HG03439 (cell line): ENCODE data around the gene AP4S1.
"Not testable (repeated sequence)": the region's sequence is repeated elsewhere in the genome, so short reads cannot be mapped to it uniquely, and the experiment has no call there.

Experiments used
- ATAC-seq: cut with Tn5 transposase; IDR thresholded peaks from one replicate; pipeline ENCODE4 v1.9.1; 2021; ENCODE audit warnings: mild to moderate bottlenecking, moderate library complexity; ENCODE audit not compliant: unreplicated experiment

The AP4S1 gene

DNA sequence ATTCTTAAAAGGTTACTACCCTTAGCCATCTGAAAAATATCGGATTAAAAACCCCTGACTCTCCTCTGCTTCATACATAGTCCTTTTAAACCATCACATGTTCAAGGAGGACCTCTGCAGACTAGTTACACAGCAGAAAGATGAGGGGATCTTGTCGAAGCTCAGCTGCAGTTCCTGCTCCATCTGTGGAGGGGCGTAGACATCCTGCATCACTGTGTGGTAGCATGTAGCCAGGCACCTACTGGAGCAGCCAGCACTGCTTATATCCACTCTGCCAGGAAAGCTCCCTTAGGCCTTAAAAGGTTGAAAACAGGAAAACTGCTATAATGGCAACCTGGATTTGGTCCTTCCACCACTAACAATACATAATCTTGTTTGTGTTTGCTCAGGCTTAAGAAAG lies 58.3 kb downstream of the AP4S1 start:
- no peak for ATAC-seq

GRCh38 chr14:31084385-31084784 lies 58.9 kb downstream of the AP4S1 start:
- peak; percentile 68 for ATAC-seq

- no peak for ATAC-seq
Measured at GRCh38 chr14:31085027-31085426, 59.6 kb downstream of the AP4S1 start.

- ATAC-seq = not testable (repeated sequence)
Measured at GRCh38 chr14:31086466-31086865, 61.0 kb downstream of the AP4S1 start.

GRCh38 chr14:31090883-31091764 lies 65.7 kb downstream of the AP4S1 start:
- ATAC-seq = no peak

DNA sequence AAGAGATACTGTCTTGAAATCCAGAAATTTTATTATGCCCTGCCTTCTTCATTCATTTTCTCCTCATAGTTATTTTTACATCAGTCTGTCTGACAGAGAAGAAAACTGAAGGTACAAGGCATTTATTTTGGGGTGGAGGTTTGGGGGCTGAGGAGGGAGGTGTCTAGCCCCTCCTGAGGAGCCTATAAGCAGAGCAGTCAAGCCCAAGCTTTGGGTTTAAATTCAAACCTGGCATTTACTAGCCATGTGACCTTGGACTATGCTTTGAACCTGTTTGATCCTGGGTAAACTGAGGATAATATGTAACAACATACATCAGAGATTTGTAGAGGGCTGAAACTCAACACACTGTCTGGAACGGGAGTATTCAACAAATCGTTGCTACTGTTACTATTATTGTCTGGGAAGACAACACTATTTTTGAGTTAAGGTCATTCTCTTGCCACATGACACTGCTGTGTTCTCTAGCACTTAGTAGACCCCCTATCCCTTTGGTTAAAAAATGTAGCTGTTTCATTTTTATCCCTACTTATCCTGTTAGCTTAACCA lies 66.8 kb downstream of the AP4S1 start:
- ATAC-seq = no peak

- ATAC-seq = not testable (repeated sequence)
Measured at GRCh38 chr14:31093884-31094839, 68.7 kb downstream of the AP4S1 start.

DNA sequence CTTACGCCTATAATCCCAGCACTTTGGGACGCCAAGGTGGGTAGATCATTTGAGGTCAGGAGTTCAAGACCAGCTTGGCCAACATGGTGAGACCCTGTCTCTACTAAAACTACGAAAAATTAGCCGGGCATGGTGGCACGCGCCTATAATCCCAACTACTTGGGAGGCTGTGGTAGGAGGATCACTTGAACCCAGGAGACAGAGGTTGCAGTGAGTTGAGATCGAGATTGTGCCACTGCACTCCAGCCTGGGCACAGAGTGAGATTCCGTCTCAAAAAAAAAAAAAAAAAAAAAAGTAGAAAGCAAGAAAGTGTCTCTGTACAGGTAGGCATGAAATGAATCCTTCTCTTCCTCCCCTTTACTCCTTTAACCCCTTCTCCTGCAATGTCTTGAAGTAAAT lies 70.4 kb downstream of the AP4S1 start:
- not testable (repeated sequence) for ATAC-seq

DNA sequence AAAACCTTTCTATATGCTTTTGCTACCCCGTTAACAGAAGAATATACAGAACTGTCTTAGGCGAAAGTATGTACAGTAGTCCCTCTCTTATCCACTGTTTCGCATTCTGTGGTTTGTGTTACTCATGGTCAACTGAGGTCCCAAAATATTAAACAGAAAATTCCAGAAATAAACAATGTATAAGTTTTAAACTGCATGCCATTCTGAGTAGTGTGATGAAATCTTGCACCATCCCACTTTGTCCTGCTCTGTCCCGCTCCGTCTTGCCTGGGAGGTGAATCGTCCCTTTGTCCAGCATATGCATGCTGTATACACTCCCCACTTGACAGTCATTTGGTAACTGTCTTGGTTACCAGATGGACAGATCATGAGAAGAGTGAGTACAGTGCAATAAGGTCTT lies 70.8 kb downstream of the AP4S1 start:
- ATAC-seq = no peak

DNA sequence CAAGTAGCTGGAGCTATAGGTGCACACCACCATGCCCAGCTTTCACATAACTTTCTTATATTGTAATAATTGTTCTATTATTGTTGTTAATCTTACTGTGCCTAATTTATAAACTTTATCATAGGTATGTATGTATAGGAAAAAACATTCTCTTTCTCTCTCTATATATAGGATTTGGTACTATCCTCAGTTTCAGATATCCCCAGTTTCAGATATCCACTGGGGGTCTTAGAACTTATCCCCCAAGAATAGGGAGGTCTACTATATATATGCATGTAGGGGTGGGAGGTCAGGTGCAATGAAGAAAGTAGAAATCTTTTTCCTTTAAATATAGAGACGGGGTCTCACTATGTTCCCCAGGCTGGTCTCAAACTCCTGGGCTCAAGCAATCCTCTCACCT lies 71.6 kb downstream of the AP4S1 start:
- no peak for ATAC-seq

DNA sequence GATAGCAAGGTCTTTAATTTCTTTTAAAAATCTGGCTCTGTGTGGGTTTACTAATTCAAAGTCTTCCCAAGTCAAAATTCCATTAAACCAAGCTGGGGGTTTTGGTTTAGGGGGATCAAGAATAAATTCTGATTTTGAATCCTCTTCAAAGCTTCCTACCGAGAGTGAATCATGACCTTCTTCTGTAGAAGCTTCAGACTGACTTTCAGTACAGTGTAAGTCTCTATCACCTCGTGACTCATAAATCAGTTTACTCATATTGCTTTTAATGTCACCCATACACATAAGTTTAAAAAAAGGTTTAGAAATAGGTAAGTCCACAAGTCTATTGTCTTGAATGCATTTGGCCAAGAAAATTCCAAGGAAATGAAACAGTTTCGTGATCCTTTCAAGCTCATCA lies 81.3 kb downstream of the AP4S1 start:
- ATAC-seq = no peak

DNA sequence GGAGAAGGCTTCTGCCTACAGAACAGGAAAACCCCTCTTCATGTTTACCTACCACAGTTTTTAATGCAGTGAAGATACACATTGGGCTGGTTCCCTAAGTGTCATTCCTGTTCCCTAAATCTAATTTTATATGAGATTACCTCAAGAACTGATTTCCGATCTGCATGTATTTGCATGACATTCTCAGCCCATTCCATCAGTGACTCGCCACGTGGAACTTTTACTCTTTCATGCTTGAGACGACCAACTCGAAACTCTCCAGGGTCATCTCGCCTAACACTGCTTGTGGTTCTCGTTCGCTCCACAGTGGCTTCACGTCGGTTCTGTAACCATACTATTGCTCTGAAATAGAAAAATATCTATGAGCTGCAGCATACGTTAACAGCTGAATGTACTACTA lies 83.8 kb downstream of the AP4S1 start:
- ATAC-seq = no peak

DNA sequence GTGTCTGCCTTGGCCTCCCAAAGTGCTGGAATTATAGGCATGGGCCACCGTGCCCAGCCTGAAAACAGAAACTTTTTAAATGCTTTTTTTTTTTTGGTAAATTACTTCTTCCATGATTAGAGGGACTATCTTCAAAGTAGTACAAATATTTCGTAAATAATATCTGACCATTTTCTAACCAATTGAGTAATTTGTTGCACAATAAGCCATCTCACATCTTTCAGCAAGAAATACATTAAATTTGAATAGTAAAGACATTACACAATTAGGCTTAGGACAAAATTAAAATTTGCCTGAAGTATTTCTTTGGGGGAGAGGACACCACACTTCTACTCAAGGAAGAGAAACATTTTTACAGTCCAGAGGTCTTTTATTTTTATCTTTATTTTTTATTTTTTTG lies 85.4 kb downstream of the AP4S1 start:
- ATAC-seq = no peak

GRCh38 chr14:31113794-31114193 lies 88.3 kb downstream of the AP4S1 start:
- ATAC-seq = no peak

- ATAC-seq = no peak
Measured at GRCh38 chr14:31118892-31119291, 93.4 kb downstream of the AP4S1 start.

DNA sequence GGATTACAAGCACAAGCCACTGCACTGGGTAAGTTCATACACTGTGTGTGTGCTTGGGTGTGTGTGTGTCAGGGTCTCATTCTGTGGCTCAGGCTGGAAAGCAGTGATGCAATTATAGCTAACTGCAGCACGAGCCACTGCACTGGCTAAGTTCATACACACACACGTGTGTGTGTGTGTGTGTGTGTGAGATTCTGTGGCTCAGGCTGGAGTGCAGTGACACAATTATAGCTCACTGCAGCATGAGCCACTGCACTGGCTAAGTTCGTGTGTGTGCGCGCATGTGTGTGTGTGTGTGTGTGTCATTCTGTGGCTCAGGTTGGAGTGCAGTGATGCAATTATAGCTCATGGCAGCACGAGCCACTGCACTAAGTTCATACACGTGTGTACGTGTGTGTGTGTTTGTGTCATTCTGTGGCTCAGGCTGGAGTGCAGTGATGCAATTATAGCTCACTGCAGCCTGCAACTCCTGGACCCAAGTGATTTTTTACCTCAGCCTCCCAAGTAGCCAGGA lies 96.7 kb downstream of the AP4S1 start:
- ATAC-seq = no peak

GRCh38 chr14:31122921-31123320 lies 97.5 kb downstream of the AP4S1 start:
- no peak for ATAC-seq

DNA sequence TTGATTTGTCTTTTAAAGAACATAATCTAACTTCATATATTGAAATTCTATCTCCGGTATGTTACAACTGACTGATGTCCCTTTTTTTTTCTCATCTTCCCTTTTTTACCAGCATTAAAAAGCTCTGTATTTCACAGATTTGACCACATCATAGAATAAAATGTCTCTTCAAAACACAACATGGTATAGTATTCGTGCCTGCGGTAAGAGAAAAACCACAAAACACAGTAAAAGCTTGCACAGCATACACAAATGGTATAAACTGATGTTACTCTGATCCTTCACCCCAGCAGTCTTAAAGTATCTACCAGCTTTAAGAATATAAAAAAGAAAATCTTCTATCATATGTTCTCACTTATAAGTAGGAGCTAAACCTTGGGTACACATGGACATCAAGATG lies 98.7 kb downstream of the AP4S1 start:
- ATAC-seq = no peak

GRCh38 chr14:31125231-31125630 lies 99.8 kb downstream of the AP4S1 start:
- ATAC-seq = no peak

GRCh38 chr14:31126680-31127079 lies 101.2 kb downstream of the AP4S1 start:
- no peak for ATAC-seq

DNA sequence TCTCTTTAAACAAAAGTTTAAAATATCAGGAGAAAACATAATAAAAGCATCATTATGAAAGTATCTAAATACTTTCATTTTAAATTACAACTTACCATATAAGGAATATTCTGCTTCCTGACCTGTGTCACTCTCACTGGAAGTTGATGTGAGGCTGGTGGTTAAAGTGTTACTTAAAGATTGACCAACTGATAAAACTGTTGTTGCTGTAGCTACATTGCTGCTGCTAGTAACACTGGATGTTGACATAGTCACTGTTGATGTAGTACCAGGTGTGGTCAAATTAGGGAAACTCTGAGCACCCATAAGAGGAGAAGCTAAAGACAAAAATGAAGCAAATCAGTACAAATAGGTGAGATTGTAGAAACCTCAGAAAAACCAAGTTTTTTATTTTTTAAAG lies 102.2 kb downstream of the AP4S1 start:
- ATAC-seq = peak; percentile 50
